NB4 (cell line): ENCODE measurements around the gene HSPBP1.

Experiments used
- CTCF ChIP-seq: IDR thresholded peaks from one replicate; pipeline ENCODE4 v1.5.1; 2012; ENCODE audit warnings: low read depth, low read length
- MYC ChIP-seq: IDR thresholded peaks from 2 replicates; pipeline ENCODE4 v1.6.1; 2011; ENCODE audit warnings: low read depth, low read length
- POLR2A ChIP-seq: IDR thresholded peaks from 2 replicates; pipeline ENCODE4 v1.6.1; 2011; ENCODE audit warnings: mild to moderate bottlenecking; ENCODE audit not compliant: insufficient read length; ENCODE audit errors: extremely low read depth

GRCh38 chr19:55250262-55251036 is 29.5 kb downstream of the HSPBP1 start:
- no peak for TF ChIP-seq CTCF
- no peak for TF ChIP-seq POLR2A
- no peak for TF ChIP-seq MYC
